Stimulated activated naive CD8-positive, alpha-beta T cell treated with anti-CD3 and anti-CD28 coated beads, Interleukin-15, Interleukin-2, amounts not matched to agents 100 U/mL and 50 U/mL, for 24 hours (primary cell): ENCODE results near the gene SLCO3A1.

Source experiments
- ATAC-seq: fragments of 150-1000 bp; cut with Tn5 transposase; one replicate; pipeline ENCODE4 v1.10.0; 2021
- DNase-seq: peaks from one replicate; pipeline ENCODE4 v3.0.0; 2021

SLCO3A1 gene

DNA sequence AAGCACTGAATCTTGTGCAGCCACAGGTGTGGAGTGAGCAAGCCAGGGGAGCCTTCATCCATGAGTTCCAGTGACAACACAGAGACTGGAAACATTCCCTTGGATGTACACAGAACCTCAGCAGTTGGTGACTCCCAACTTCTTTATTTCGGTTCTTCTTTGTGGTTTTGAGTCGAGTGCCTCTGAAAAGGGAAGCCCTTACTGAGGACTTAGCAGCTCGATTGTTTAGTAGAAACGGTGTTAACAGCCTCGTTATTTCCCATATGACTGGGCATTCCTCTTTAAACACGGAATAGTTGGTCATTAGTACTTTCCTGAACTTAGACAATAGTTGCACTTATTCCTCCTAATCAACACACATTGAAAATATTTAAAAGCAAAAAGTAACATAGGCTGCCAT, 7.7 kb downstream of the SLCO3A1 start:
- ATAC-seq (no peak), DNase-seq (no peak)

DNA sequence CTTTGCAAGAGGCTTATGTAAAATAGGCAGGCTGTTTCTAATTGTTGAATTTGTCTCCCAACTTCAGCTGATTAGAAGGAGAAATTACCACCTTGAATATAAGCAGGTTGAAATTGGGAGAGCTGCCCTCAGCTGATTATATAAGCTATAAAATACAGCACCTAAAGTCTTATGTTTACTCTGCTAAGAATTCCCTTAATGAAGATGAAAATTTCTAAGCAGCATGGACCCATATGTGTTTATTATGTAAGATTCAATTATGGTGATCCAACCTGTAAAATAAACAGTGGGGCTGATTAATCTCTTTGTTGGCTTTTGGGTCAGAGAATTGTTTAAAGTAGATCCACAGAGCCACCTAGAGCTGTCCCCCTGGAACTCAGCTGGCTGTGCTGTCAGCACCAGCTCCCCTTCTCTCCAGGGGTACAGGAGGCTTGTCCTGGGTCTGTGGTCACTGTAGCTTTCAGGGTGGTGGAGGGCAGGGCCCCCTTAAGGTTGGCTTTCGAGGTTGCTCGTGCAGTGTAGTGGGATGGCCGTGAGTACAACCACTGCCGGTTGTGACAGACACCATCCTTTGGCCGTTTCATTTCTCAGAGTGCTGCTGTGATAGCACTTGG, 9.5 kb downstream of the SLCO3A1 start:
- no peak for ATAC-seq

GRCh38 chr15:91863621-91864255, 10.2 kb downstream of the SLCO3A1 start:
- ATAC-seq (no peak), DNase-seq (no peak)

More for the DNA sequence above, 9.5 kb downstream of the SLCO3A1 start:
- DNase-seq: no peak

DNA sequence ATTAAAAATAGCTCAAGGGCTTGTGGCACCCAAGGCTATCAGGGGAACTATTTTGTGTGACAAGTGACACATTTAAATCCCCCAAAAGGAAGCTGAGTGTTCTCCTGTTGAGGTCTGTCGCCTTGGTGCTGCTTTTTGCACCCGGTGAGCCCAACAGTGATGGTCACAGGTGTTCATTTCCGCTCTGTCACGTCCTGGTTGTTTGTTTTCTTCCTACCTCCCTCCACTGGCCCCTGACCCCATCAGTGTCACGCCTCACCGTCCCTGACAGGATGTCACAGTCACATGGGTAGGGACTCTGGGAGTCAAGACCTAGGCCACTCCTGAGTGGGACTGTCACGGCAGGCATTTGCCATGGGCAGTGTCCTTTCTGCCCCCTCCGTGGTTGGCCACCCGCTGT, 11.2 kb downstream of the SLCO3A1 start:
- no peak for DNase-seq
- no peak for ATAC-seq

- DNase-seq (no peak), ATAC-seq (no peak)
These were observed 12.0 kb downstream of the SLCO3A1 start for GRCh38 chr15:91865486-91865885.

GRCh38 chr15:91865950-91866349, 12.4 kb downstream of the SLCO3A1 start:
- DNase-seq (no peak), ATAC-seq (no peak)

GRCh38 chr15:91866371-91866905, 12.9 kb downstream of the SLCO3A1 start:
- ATAC-seq: no peak
- DNase-seq: no peak

DNA sequence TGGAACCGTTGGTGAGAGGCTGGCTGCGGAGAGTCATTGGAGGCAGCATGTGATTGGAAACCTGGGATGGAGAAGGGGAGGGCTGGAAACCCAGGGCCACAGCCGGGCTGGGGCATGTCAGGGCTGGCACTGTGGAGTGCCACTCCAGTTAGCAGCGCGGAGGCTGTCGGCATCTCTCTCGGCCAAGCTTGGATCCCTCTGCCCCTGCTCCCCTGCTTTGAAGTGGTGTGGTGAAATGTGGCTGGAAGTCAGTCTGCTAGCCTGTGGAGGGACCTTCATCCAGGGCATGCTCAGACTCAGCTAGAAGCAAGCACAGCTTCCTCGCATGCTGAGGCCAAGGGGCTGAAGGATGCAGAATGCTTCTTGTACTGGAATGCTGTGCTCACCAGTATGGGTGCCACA, 13.5 kb downstream of the SLCO3A1 start:
- DNase-seq: no peak

GRCh38 chr15:91867581-91868026, 14.1 kb downstream of the SLCO3A1 start:
- DNase-seq (no peak), ATAC-seq (no peak)

More for the DNA sequence above, 13.5 kb downstream of the SLCO3A1 start:
- no peak for ATAC-seq

DNA sequence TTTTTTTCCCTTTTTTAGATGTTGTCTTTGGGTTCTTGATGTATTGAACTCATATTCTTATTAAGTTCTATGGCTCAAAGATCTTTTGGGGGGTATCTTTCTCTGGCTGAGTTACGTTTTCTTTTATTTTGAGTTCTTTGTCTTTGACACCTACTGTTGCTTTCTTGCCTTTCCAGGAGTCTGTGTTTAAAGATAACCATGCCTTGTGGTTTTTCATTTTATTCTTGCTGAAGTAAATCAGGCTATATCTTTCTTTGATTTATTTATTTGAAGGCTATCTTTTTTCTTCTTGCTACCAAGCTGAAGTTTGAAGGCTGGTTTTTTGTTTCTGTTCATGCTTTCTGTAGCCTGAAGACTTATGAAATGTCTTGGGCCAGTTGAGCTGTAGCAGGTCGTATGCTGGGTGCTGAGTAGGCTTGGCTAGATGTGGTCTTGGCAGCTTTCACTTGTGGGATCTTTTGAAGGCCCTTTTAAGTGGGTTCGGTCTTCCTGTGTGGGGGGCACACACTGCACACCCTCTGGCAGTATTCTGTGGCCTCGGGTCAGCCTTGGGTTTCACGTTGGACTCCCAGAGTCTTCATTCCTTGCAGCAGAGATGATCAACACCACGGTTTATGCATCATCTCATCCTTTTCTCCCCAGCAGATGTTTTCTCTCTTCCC, 17.5 kb downstream of the SLCO3A1 start:
- DNase-seq: no peak
- no peak for ATAC-seq

DNA sequence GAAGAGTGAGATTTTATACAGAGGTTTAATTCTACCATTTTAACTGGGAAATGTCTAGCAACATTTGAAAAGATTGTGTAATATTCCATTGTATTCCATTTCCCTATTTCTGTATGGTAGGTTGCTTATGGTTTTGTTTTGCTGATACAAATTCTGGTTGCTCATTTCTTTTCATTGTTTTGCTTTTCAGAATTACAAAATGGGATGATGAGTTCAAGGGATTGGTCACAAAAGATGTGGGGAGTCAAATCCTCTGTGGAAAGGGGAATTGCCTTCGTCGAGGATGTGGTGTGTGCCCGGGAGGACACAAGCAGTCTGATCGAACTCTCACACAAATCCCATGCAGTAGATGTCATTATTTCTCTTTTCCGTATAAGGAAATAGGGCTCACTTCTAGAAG, 18.3 kb downstream of the SLCO3A1 start:
- no peak for ATAC-seq
- DNase-seq: no peak

GRCh38 chr15:91872356-91873137, 19.0 kb downstream of the SLCO3A1 start:
- ATAC-seq: no peak

DNA sequence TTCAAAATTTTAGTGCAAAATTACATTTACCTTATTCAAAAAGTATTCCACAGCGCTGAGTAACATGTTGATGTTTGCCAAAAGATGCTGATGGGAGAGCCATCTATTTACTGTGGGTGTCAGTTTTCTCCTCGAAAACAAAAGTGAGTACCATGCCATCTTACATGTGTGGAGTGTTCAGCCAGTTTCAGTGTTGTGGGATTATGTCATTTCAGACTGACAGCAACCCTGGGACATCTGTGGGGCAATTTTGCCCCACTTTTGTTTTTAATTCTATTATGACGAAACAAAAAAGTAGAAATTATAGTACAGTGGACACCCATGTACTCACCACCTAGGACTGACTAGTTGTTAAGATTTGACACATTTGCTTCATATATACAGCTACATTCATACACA, 19.6 kb downstream of the SLCO3A1 start:
- ATAC-seq: no peak
- DNase-seq: no peak

More at GRCh38 chr15:91872356-91873137, 19.0 kb downstream of the SLCO3A1 start:
- no peak for DNase-seq

DNA sequence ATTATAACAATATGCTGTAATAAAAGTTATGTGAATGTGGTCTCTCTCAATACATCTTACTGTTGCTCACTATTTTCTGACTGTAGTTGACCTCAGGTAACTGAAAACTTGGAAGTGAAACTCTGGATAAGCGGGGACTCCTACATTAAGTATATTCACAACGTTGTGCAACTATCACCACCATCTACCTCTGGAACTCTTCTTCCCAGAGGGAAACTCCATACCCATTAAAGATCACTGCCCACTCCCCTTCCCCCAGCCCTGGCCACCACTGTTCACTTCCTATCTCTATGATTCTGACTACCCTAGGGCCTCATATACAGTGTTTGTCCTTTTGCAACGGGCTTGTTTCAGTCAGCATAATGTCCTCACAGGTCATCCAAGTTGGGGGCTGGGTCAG, 20.7 kb downstream of the SLCO3A1 start:
- ATAC-seq (no peak), DNase-seq (no peak)

- peak; percentile 57 for ATAC-seq
- no peak for DNase-seq
These were observed 21.6 kb downstream of the SLCO3A1 start for GRCh38 chr15:91874992-91875660.

DNA sequence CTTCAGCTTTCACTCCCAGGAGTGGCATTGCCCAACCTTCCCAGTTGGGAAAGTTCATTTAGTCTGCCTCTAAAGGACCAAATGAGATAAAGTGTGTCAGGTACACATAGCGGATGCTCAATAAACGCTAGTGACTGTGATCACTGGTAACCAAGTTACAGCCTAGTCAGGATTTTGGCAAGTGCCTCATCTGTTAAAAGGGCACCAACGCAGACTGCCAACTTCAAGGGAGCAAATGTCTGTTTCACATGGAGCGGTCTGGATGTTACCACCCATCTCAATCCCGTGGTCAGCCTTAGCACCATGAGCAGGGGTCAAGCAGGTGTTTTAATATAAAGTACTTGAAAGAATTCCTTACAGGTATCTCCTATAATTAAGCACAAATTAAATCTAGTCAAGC, 22.7 kb downstream of the SLCO3A1 start:
- no peak for ATAC-seq
- DNase-seq: no peak

DNA sequence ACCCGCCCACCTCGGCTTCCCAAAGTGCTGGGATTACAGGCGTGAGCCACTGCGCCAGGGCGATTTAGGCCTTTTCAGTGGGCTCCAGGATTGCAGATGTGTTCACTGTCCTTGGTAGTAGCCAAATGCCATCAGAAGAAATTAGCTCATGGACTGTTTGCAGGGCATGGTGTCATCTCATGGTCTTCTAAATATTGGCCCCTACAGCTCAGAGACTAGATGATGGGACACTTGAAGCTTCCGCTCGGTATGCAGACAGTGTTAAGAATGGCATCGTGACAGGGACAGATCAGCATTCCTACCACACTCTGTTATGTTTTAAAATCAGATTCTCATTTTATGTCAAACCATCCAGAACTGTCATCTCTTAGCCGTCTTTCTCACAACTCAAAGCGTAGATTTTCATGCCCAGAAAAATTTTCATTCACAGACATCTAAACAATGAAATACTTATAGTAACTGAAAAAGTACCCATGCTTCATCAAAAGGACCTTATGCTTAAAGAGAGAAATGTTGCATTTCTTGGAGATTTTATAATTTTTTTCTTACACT, 24.9 kb downstream of the SLCO3A1 start:
- ATAC-seq: no peak
- no peak for DNase-seq

DNA sequence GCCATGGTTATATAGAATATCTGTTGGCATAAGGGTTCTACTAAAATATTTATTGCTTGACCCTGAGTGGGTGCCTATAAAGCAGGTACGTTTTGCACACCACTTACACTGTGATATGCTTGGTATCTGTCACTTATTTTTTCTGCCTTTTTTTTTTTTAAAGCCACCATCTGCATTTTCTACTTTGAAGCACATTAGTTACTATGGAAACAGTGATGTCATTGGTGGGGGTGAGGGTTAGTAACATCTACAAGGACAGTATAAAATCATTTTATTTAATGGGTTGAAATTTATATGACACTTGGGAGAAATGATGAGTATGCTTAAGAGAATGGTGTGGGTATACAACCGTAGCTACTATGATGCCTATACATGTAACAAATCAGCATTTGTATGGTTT, 25.6 kb downstream of the SLCO3A1 start:
- DNase-seq (no peak), ATAC-seq (no peak)

GRCh38 chr15:91880373-91880772, 26.9 kb downstream of the SLCO3A1 start:
- DNase-seq (no peak), ATAC-seq (no peak)

DNA sequence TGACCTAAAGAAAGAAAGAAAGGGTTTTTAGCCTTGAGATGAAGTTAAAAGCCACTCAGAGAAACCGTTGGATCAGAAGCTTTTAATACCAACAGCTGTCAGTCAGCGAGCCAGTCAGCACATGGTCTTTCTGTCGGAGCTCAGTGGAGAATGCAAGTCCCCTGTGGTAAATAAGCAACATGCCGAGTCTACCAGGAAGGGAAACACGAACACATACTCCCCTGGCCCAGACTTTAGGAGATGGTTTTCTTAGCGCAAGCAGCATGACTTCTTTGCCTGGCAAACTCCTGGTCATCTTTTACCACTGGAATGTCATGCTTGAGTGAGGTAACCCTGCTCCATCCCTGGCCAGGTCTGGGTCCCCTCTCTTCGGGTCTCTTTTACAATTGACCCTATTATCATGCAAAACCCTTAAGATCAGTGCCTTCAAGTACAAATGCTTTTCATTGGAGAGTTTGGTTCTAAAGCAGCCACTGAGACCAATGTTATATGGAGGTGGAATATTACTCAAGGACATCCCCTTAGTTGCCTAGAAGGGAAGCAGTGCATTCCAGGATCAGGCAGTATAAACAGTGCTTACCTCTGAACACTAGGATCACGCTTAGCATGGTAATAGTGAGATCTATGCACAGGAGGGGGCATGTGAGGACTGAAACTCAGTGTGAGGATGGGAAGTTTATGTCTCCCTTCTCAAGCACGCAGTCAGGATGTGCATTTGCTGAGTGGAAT, 28.2 kb downstream of the SLCO3A1 start:
- no peak for DNase-seq
- ATAC-seq: no peak
